B cell (primary cell): ENCODE measurements around the gene STBD1. TPM values are rescaled to one million over a fixed set of nuclear protein-coding genes. Genes with fewer than 3 reads are reported as not detected.

ENCODE experiments used
- ATAC-seq: fragments of 200-7000 bp; cut with Tn5 transposase; one replicate; pipeline ENCODE4 v1.10.0; 2021; ENCODE audit warnings: low read depth, mild to moderate bottlenecking, moderate number of reproducible peaks, moderate library complexity
- CTCF ChIA-PET: fragments of 350-600 bp; sonication (Branson Sonifier 250); formaldehyde crosslinking; loops from one replicate; lab custom pipeline; 2021; ENCODE audit warnings: antibody characterized with exemption, inconsistent platforms; lab: Charles Lee
- POLR2A ChIA-PET: fragments of 350-600 bp; sonication (Branson Sonifier 250); formaldehyde crosslinking; loops from one replicate; lab custom pipeline; 2021; ENCODE audit warnings: antibody characterized with exemption; lab: Charles Lee
- DNase-seq: peaks from one replicate; pipeline ENCODE4 v3.0.0; 2013
- H2AFZ ChIP-seq: 2 replicates; pipeline ENCODE4 v1.6.1; 2012; ENCODE audit warnings: mild to moderate bottlenecking, low read depth, low read length; ENCODE audit not compliant: insufficient read depth, poor library complexity, severe bottlenecking
- H3K27ac ChIP-seq, 2 donors: 1 replicate in 1 of 2; 2 replicates in 1 of 2; pipeline ENCODE4 v1.5.1; 2012 to 2013; ENCODE audit warnings: low read length in 2 of 2, mild to moderate bottlenecking in 2 of 2, moderate library complexity in 1 of 2
- H3K27me3 ChIP-seq, 4 experiments: fragments of 200-600 bp in 1 of 4; sonication (generic) in 1 of 4; replicated peaks in 1 of 4; 1 replicate in 2 of 4; 2 replicates in 2 of 4; pipeline versions ENCODE4 v1.6.1 to v1.7.0; 2013 to 2016; ENCODE audit warnings: low read length in 3 of 4, mild to moderate bottlenecking in 2 of 4, mixed read lengths in 1 of 4, moderate library complexity in 1 of 4; ENCODE audit not compliant: insufficient read depth in 4 of 4, control insufficient read depth in 3 of 4; ENCODE audit errors: control extremely low read depth in 1 of 4
- H3K36me3 ChIP-seq, 2 experiments: replicated peaks in 1 of 2; 1 replicate in 1 of 2; 2 replicates in 1 of 2; pipeline versions ENCODE4 v1.6.1 to v1.7.1; 2013; ENCODE audit warnings: low read length in 1 of 2; ENCODE audit not compliant: insufficient read depth in 2 of 2, control insufficient read depth in 1 of 2; ENCODE audit errors: control extremely low read depth in 1 of 2, extremely low read depth in 1 of 2
- H3K4me1 ChIP-seq, 2 donors: fragments of 200-600 bp in 1 of 2; sonication (generic) in 1 of 2; 1 replicate in 1 of 2; 2 replicates in 1 of 2; pipeline versions ENCODE4 v1.5.1 to v1.6.1; 2013 to 2017; ENCODE audit warnings: low read length in 2 of 2; ENCODE audit not compliant: control insufficient read depth in 2 of 2, insufficient read depth in 2 of 2
- H3K4me2 ChIP-seq: replicated peaks from 2 replicates; pipeline ENCODE3; 2012; ENCODE audit warnings: mild to moderate bottlenecking, low read depth, low read length; ENCODE audit not compliant: poor library complexity, severe bottlenecking
- H3K4me3 ChIP-seq, 5 experiments: fragments of 200-600 bp in 1 of 5; sonication (generic) in 1 of 5; 1 replicate in 3 of 5; 2 replicates in 2 of 5; pipeline versions ENCODE4 v1.5.1 to v1.7.0; 2011 to 2016; ENCODE audit warnings: low read length in 4 of 5, mild to moderate bottlenecking in 4 of 5, low read depth in 2 of 5, control low read depth in 1 of 5, moderate library complexity in 1 of 5; ENCODE audit not compliant: insufficient read depth in 1 of 5; ENCODE audit errors: control extremely low read depth in 1 of 5, extremely low read depth in 1 of 5
- H3K79me2 ChIP-seq: fragments of 200-600 bp; sonication (generic); one replicate; pipeline ENCODE4 v1.6.0; 2016; ENCODE audit warnings: low read length; ENCODE audit not compliant: control insufficient read depth, insufficient read depth
- H3K9ac ChIP-seq: fragments of 200-600 bp; sonication (generic); 2 replicates; pipeline ENCODE4 v1.6.1; 2017; ENCODE audit warnings: mild to moderate bottlenecking, low read length, moderate library complexity
- H3K9me3 ChIP-seq, 3 donors: one replicate each; pipeline versions ENCODE4 v1.6.1 to v1.7.1; 2013; ENCODE audit warnings: low read length in 2 of 3; ENCODE audit not compliant: control insufficient read depth in 2 of 3, insufficient read depth in 1 of 3; ENCODE audit errors: control extremely low read depth in 1 of 3
- H4K20me1 ChIP-seq: 2 replicates; pipeline ENCODE4 v1.6.0; 2012; ENCODE audit warnings: mild to moderate bottlenecking, low read length; ENCODE audit not compliant: insufficient read depth, control insufficient read depth, poor library complexity, severe bottlenecking
- H3K27ac Mint-ChIP-seq: one replicate; pipeline ENCODE4 v1.8.0; 2021; ENCODE audit warnings: mixed read lengths
- H3K27me3 Mint-ChIP-seq: one replicate; pipeline ENCODE4 v1.8.0; 2021; ENCODE audit warnings: mixed read lengths
- H3K4me1 Mint-ChIP-seq: one replicate; pipeline ENCODE4 v1.8.0; 2021; ENCODE audit warnings: mixed read lengths
- H3K4me3 Mint-ChIP-seq: one replicate; pipeline ENCODE4 v1.8.0; 2021; ENCODE audit warnings: mixed read lengths
- H3K9me3 Mint-ChIP-seq: one replicate; pipeline ENCODE4 v1.8.0; 2022; ENCODE audit warnings: mixed read lengths; ENCODE audit not compliant: insufficient read depth
- CTCF ChIP-seq: fragments of 200-600 bp; IDR thresholded peaks from one replicate; pipeline ENCODE4 v1.8.0; 2022; ENCODE audit warnings: antibody characterized with exemption, mild to moderate bottlenecking
- EZH2 ChIP-seq: IDR thresholded peaks from 2 replicates; pipeline ENCODE4 v1.6.1; 2012; ENCODE audit warnings: borderline replicate concordance, low read depth, mild to moderate bottlenecking, moderate library complexity, low read length; ENCODE audit not compliant: insufficient read depth, poor library complexity, severe bottlenecking
- WGBS: methylation state at CpG from one replicate; pipeline ENCODE4 v1.1.5; 2013; ENCODE audit warnings: missing lambda C conversion rate; ENCODE audit not compliant: insufficient coverage; 5-methylcytosine and 5-hydroxymethylcytosine counted together
- intact Hi-C: fragments of 100-400 bp; cut with micrococcal nuclease; formaldehyde crosslinking; loops from one replicate; pipeline ENCODE4 v1.10.0; 2022
- polyA plus RNA-seq: library from polyadenylated mRNA; depleted of rRNA; stranded (reverse); fragments of >200 nt; gene quantifications from 2 replicates; pipeline ENCODE4 v1.2.3, GENCODE V29; 2012
- total RNA-seq, 2 donors: library from RNA; stranded (reverse); fragments of 120-200 nt in 1 of 2; gene quantifications; 1 replicate in 1 of 2; 2 replicates in 1 of 2; pipeline versions ENCODE4 v1.2.3 to v1.2.4, GENCODE V29; 2013 to 2022

The STBD1 gene
- total and polyA plus RNA-seq, 2 donors (not counting 1 experiment from before 2014, with no cell fraction given), result not detected

GRCh38 chr4:76339364-76339763, 32.8 kb downstream of the STBD1 start:
- DNase-seq (no peak), ATAC-seq (no peak)
- TF ChIP-seq EZH2 (no peak), CTCF (no peak)
- H3K4me1 ChIP-seq, result no peaks in the 10 kb centered on the region
- H3K4me1 Mint-ChIP-seq, result no peaks in the 10 kb centered on the region
- H3K9ac ChIP-seq, result no peak overlapping the region
- H3K27ac Mint-ChIP-seq, result no peak overlapping the region
- H3K36me3 ChIP-seq, result no peaks in the 10 kb centered on the region
- ChIA-PET POLR2A (no interaction called here), CTCF (no interaction called here)
- no peaks in the 10 kb centered on the region for H4K20me1 ChIP-seq
- no peaks in the 10 kb centered on the region for H3K27me3 ChIP-seq
- WGBS, result no CpG with 5 or more reads among the region's 2 CpGs
- intact Hi-C loops, result no loop called here
- H3K27me3 Mint-ChIP-seq, result peaks cover 11% of the 10 kb centered on the region
- H3K27ac ChIP-seq, result no peak overlapping the region
- H2AFZ ChIP-seq, result no peak overlapping the region
- no peaks in the 10 kb centered on the region for H3K9me3 Mint-ChIP-seq
- H3K4me3 Mint-ChIP-seq, result no peak overlapping the region
- no peaks in the 10 kb centered on the region for H3K79me2 ChIP-seq
- no peak overlapping the region for H3K4me3 ChIP-seq
- no peak overlapping the region for H3K4me2 ChIP-seq
- no peaks in the 10 kb centered on the region for H3K9me3 ChIP-seq

- Histone ChIP-seq H3K27ac (no peak overlapping the region), H3K9ac (no peak overlapping the region), H2AFZ (no peak overlapping the region), H3K27me3 (no peaks in the 10 kb centered on the region), H3K36me3 (no peaks in the 10 kb centered on the region), H3K79me2 (no peaks in the 10 kb centered on the region), H3K4me3 (no peak overlapping the region), H3K4me2 (no peak overlapping the region), H3K9me3 (no peaks in the 10 kb centered on the region), H3K4me1 (no peaks in the 10 kb centered on the region), H4K20me1 (no peaks in the 10 kb centered on the region)
- intact Hi-C loops, result no loop called here
- Mint-ChIP-seq H3K9me3 (no peaks in the 10 kb centered on the region), H3K4me1 (no peaks in the 10 kb centered on the region), H3K4me3 (no peak overlapping the region), H3K27me3 (peaks cover 13% of the 10 kb centered on the region), H3K27ac (no peak overlapping the region)
- ChIA-PET CTCF (no interaction called here), POLR2A (no interaction called here)
- no peak for TF ChIP-seq CTCF
- no peak for TF ChIP-seq EZH2
- DNase-seq (no peak), ATAC-seq (no peak)
These were observed 34.5 kb downstream of the STBD1 start for GRCh38 chr4:76341063-76341462.
